Small intestine (tissue), 7 donors: ENCODE measurements around the gene BEX1. TPM values are rescaled to one million over a fixed set of nuclear protein-coding genes. Genes with fewer than 3 reads are reported as not detected.
A peak's percentile ranks its signal among the peaks of the same experiment; 100 is the strongest.
"Not testable (repeated sequence)": the region's sequence is repeated elsewhere in the genome, so short reads cannot be mapped to it uniquely, and the experiment has no call there.

Source experiments
- DNase-seq, 2 donors: peaks; one replicate each; pipeline versions ENCODE4 v3.0.0 to v3.0.0-alpha.2; 2013
- FAIRE-seq: peaks from 2 replicates; lab custom pipeline; 2012; peaks lifted over from hg19 to GRCh38; lab: Jason Lieb, UNC
- H3K27ac ChIP-seq, 3 donors: one replicate each; pipeline ENCODE4 v1.5.1; 2013; ENCODE audit warnings: low read length in 2 of 3, mild to moderate bottlenecking in 2 of 3, control low read depth in 1 of 3, inconsistent platforms in 1 of 3, low read depth in 1 of 3, moderate library complexity in 1 of 3
- H3K27me3 ChIP-seq, 3 donors: one replicate each; pipeline ENCODE4 v1.6.1; 2013; ENCODE audit warnings: low read length in 3 of 3, inconsistent platforms in 1 of 3; ENCODE audit not compliant: control insufficient read depth in 3 of 3, insufficient read depth in 3 of 3
- H3K36me3 ChIP-seq, 3 donors: one replicate each; pipeline ENCODE4 v1.6.1; 2013; ENCODE audit warnings: low read length in 3 of 3, inconsistent platforms in 1 of 3, low read depth in 1 of 3, mild to moderate bottlenecking in 1 of 3, moderate library complexity in 1 of 3; ENCODE audit not compliant: control insufficient read depth in 3 of 3, insufficient read depth in 2 of 3
- H3K4me1 ChIP-seq, 3 donors: one replicate each; pipeline ENCODE4 v1.6.1; 2013; ENCODE audit warnings: low read length in 2 of 3, inconsistent platforms in 1 of 3, low read depth in 1 of 3, mild to moderate bottlenecking in 1 of 3, moderate library complexity in 1 of 3; ENCODE audit not compliant: control insufficient read depth in 3 of 3, insufficient read depth in 2 of 3
- H3K4me3 ChIP-seq, 3 donors: one replicate each; pipeline ENCODE4 v1.5.1; 2013; ENCODE audit warnings: low read length in 3 of 3, control low read depth in 1 of 3, inconsistent platforms in 1 of 3, low read depth in 1 of 3, mild to moderate bottlenecking in 1 of 3, moderate library complexity in 1 of 3
- H3K9me3 ChIP-seq, 2 donors: one replicate each; pipeline ENCODE4 v1.6.1; 2013; ENCODE audit warnings: low read depth in 1 of 2, low read length in 1 of 2; ENCODE audit not compliant: control insufficient read depth in 2 of 2, insufficient read depth in 1 of 2
- WGBS, 3 donors: extraction: QIAGEN DNeasy Blood & Tissue Kit; methylation state at CpG; one replicate each; pipeline ENCODE4 v1.1.7; 2013; 5-methylcytosine and 5-hydroxymethylcytosine counted together
- polyA plus RNA-seq, 4 donors: library from polyadenylated mRNA; stranded (reverse) in 3 of 4; unstranded in 1 of 4; fragments of 200-250 nt in 3 of 4; fragments of 120-200 nt in 1 of 4; gene quantifications; one replicate each; pipeline versions ENCODE4 v1.2.1 to v1.2.3, GENCODE V29; 2013
- donor health status: healthy with polysubstance abuse.
- donor health status: control.
- donor health status: control.
- donor health status: Bipolar disorder and iron deficiency.
- donor health status: healthy.

The BEX1 gene
- polyA plus RNA-seq, 4 donors: 1.9 to 30.8 (median 22.9) TPM; not detected in 1

- Histone ChIP-seq H3K4me1 (no peaks in the 10 kb centered on the region), H3K9me3 (no peaks in the 10 kb centered on the region), H3K36me3 (no peaks in the 10 kb centered on the region), H3K27ac (no peak overlapping the region), H3K4me3 (no peak overlapping the region), H3K27me3 (no peaks in the 10 kb centered on the region)
- 32 to 69% (median 39%) methylated on average over 2 of the region's 2 CpGs for WGBS, 3 donors
- FAIRE-seq (no peak), DNase-seq (peak in 1 of 2 donors; percentile 1)
Observed at GRCh38 chrX:103056902-103057301, 7.1 kb downstream of the BEX1 start.

DNA sequence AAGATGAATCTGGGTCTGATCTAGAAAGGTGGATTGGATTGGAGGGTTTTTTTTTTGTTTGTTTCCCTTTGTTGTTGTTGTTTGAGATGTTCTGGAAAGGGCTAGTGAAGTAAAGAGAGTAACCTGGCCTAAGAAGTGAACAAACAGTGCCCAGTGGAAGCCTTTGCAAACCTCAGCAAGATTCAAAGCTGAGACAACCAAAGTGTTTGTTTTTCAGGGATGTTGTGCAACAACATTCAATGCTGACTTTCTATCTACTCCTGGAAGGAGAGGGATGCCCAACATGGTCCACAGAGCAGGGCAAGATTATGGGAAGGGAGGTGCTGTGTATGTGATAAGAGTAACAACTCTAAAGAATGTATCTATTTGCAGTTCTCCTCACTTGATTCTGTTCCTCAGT is 11.3 kb downstream of the BEX1 start:
- Histone ChIP-seq H3K27me3 (no peaks in the 10 kb centered on the region), H3K9me3 (no peaks in the 10 kb centered on the region), H3K4me1 (no peaks in the 10 kb centered on the region), H3K36me3 (no peaks in the 10 kb centered on the region), H3K27ac (no peak overlapping the region), H3K4me3 (no peak overlapping the region)
- DNase-seq (no peak), FAIRE-seq (no peak)

- no peaks in the 10 kb centered on the region for H3K27me3 ChIP-seq
- no peaks in the 10 kb centered on the region for H3K36me3 ChIP-seq
- H3K4me1 ChIP-seq: no peaks in the 10 kb centered on the region
- FAIRE-seq (no peak), DNase-seq (no peak)
- 10 to 21% (median 18%) methylated on average over 8 of the region's 8 CpGs for WGBS, 3 donors
- no peak overlapping the region for H3K4me3 ChIP-seq
- no peaks in the 10 kb centered on the region for H3K9me3 ChIP-seq
- no peak overlapping the region for H3K27ac ChIP-seq
Observed at GRCh38 chrX:103051260-103051789, 12.6 kb downstream of the BEX1 start.

GRCh38 chrX:103033371-103033770 is 30.6 kb downstream of the BEX1 start:
- H3K27ac ChIP-seq, H3K36me3 ChIP-seq, H3K4me3 ChIP-seq, H3K4me1 ChIP-seq, H3K27me3 ChIP-seq, DNase-seq, FAIRE-seq, H3K9me3 ChIP-seq: not testable (repeated sequence)
- 41 to 63% (median 55%) methylated on average over 1 of the region's 1 CpG for WGBS, 3 donors

GRCh38 chrX:103017542-103017941 is 46.4 kb downstream of the BEX1 start:
- WGBS, 3 donors: 43 to 62% (median 51%) methylated on average over 4 of the region's 4 CpGs
- Histone ChIP-seq H3K9me3 (no peaks in the 10 kb centered on the region), H3K4me3 (no peak overlapping the region), H3K27ac (no peak overlapping the region), H3K4me1 (no peaks in the 10 kb centered on the region), H3K36me3 (no peaks in the 10 kb centered on the region), H3K27me3 (no peaks in the 10 kb centered on the region)
- no peak for FAIRE-seq
- DNase-seq: no peak

- H3K27ac ChIP-seq: no peak overlapping the region
- 61 to 66% (median 61%) methylated on average over 3 of the region's 3 CpGs for WGBS, 3 donors
- no peak for FAIRE-seq
Observed at GRCh38 chrX:103012945-103013344, 51.0 kb downstream of the BEX1 start.

More at GRCh38 chrX:103012945-103013344, 51.0 kb downstream of the BEX1 start:
- Histone ChIP-seq H3K4me3 (no peak overlapping the region), H3K36me3 (no peaks in the 10 kb centered on the region), H3K9me3 (no peaks in the 10 kb centered on the region), H3K4me1 (no peaks in the 10 kb centered on the region), H3K27me3 (no peaks in the 10 kb centered on the region)
- no peak for DNase-seq

Other genes with a start within 250 kb of the BEX1 start
- gene RAB40AL, start 126.9 kb downstream of the BEX1 start, polyA plus RNA-seq: under 1 TPM in 2 of 4 donors, not detected in 2; 0.06 to 0.35 TPM
- gene NXF3, start 29.0 kb upstream of the BEX1 start, polyA plus RNA-seq: 1 to 10 TPM in 1 of 4 donors, under 1 TPM in 1, not detected in 2; 0.77 to 2.0 TPM
- 10 to 100 TPM in 3 of 4 donors, 1 to 10 TPM in 1; 5.6 to 98.8 (median 32.9) TPM for gene BEX4, start 150.9 kb upstream of the BEX1 start, polyA plus RNA-seq
- 100 to 1,000 TPM in 1 of 4 donors, 10 to 100 TPM in 3; 24.8 to 119 (median 47.5) TPM for gene TCEAL8, start 191.0 kb upstream of the BEX1 start, polyA plus RNA-seq
- 1 to 10 TPM in 2 of 4 donors, under 1 TPM in 1, not detected in 1; 0.54 to 2.0 (median 1.8) TPM for gene TCEAL5, start 212.6 kb upstream of the BEX1 start, polyA plus RNA-seq
- gene BEX2, start 246.8 kb upstream of the BEX1 start, polyA plus RNA-seq: 10 to 100 TPM in 2 of 4 donors, 1 to 10 TPM in 1, under 1 TPM in 1; 0.89 to 62.7 (median 22.6) TPM